ENCODE results near the gene PPEF1. TPM values are rescaled to one million over a fixed set of nuclear protein-coding genes. Genes with fewer than 3 reads are reported as not detected.

PPEF1 gene
- total and polyA plus RNA-seq, 2 of the 4 experiments (the other 2 are of a cell fraction), result not detected

DNA sequence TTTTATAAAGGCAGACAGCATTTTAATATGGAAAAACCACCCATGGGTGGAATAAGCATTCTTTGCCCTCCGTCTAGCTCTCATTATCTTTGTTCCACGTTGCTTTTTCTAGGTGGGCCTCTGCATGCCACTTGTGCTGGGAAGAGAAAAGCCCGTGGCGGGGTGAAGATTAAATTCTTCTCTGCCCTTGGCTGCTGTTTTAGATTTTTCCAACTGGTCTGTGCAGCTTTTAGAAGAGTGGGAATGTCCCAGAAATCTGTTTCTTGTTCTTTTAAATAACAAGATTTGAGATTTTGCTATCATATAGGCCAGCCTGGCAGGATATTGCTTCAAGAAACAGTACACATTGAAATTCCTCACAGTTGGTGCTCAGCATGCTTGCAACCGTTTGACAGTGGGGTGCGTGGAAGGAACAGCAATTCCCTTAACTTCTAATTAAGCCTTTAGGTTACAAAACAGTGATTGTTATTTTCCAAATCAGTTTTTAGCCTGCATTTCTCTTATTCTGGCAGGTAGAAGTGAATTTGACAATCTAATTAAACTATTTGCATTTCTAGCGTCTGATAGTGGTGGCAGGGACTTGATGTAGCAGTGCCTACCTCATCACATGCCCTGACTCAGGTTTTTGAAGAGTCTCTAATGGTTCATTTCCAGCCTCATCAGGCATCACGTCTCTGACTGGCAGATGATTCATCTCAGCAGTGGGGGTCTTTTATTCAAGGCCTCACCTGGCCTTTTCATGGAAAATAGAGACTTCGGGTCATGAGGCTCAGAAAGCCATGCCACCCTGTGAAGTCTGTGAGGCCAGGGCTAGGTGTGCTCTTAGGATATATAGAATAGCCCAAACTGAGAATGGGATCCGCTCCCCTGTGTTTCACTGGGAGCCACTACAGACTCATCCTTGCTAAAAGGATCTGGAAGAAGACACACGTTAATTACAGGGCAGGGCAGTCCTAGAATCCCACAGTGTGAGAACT, 50.8 kb downstream of the PPEF1 start:
- no peak overlapping the region for H2AK9ac ChIP-seq (replicated peaks; ENCODE audit: low read depth, low read length, poor library complexity)
- in situ Hi-C loops (cut with MboI; ENCODE audit: low sequenced_read_pairs), result no loop called here
- H3K27ac ChIP-seq (ENCODE audit: insufficient read depth, low read length), result no peak overlapping the region
- no peak overlapping the region for H4K91ac ChIP-seq (ENCODE audit: insufficient read depth, low read depth, low read length)
- H2BK120ac ChIP-seq (ENCODE audit: low read depth, low read length), result no peak overlapping the region
- H3K14ac ChIP-seq (replicated peaks; ENCODE audit: low read depth, low read length), result no peak overlapping the region
- dilution Hi-C loops (cut with HindIII; ENCODE audit: low sequenced_read_pairs, unreplicated experiment), result no loop called here
- WGBS, 2 experiments (ENCODE audit: extremely low coverage in 2 of 2, insufficient read length in 1 of 2), result 80% methylated on average over 1 of the region's 11 CpGs; no CpG with 5 or more reads in 1 of the 2 experiments
- no peaks in the 10 kb centered on the region for H4K20me1 ChIP-seq (ENCODE audit: insufficient read depth, low read length)
- H2BK5ac ChIP-seq (ENCODE audit: low read depth, low read length, poor library complexity, severe bottlenecking), result no peak overlapping the region
- no peak overlapping the region for H3K56ac ChIP-seq (ENCODE audit: extremely low read depth, insufficient read depth, low read length)
- no peak overlapping the region for H3K4me2 ChIP-seq (ENCODE audit: low read depth, low read length)
- no peak overlapping the region for H2BK15ac ChIP-seq (ENCODE audit: low read depth, low read length)
- no peak overlapping the region for H2AFZ ChIP-seq (replicated peaks; ENCODE audit: low read length, poor library complexity)
- H4K8ac ChIP-seq (ENCODE audit: low read depth in 2 of 2, low read length in 2 of 2), result no peak overlapping the region
- H2BK20ac ChIP-seq (ENCODE audit: low read depth, low read length), result no peak overlapping the region
- no peaks in the 10 kb centered on the region for H3K4me1 ChIP-seq (ENCODE audit: control insufficient read depth, insufficient read depth, low read length)
- H3K18ac ChIP-seq (ENCODE audit: low read depth, low read length), result no peak overlapping the region
- ChIA-PET CTCF (no interaction called here), POLR2A (ENCODE audit: unreplicated experiment) (no interaction called here)
- ATAC-seq (ENCODE audit: low read depth) (no peak), DNase-seq (no peak)
- H3K9ac ChIP-seq (ENCODE audit: low read depth, low read length), result no peak overlapping the region
- no peak overlapping the region for H3K23ac ChIP-seq (ENCODE audit: low read depth, low read length)
- H3K4me3 ChIP-seq (ENCODE audit: insufficient read depth, low read depth, low read length), result no peak overlapping the region
- no peak for TF ChIP-seq RAD21 (IDR thresholded peaks at IDR 0.05; ENCODE audit: low read length)
- no peak for TF ChIP-seq POLR2A (IDR thresholded peaks at IDR 0.05; ENCODE audit: low read depth, low read length)
- TF ChIP-seq RFX5 (IDR thresholded peaks at IDR 0.05; ENCODE audit: low read depth, low read length), result no peak
- TF ChIP-seq, protein P1, sequence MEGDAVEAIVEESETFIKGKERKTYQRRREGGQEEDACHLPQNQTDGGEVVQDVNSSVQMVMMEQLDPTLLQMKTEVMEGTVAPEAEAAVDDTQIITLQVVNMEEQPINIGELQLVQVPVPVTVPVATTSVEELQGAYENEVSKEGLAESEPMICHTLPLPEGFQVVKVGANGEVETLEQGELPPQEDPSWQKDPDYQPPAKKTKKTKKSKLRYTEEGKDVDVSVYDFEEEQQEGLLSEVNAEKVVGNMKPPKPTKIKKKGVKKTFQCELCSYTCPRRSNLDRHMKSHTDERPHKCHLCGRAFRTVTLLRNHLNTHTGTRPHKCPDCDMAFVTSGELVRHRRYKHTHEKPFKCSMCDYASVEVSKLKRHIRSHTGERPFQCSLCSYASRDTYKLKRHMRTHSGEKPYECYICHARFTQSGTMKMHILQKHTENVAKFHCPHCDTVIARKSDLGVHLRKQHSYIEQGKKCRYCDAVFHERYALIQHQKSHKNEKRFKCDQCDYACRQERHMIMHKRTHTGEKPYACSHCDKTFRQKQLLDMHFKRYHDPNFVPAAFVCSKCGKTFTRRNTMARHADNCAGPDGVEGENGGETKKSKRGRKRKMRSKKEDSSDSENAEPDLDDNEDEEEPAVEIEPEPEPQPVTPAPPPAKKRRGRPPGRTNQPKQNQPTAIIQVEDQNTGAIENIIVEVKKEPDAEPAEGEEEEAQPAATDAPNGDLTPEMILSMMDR (conservative IDR thresholded peaks at IDR 0.05; ENCODE audit: low read depth, low read length), result no peak
- TF ChIP-seq, protein P2, sequence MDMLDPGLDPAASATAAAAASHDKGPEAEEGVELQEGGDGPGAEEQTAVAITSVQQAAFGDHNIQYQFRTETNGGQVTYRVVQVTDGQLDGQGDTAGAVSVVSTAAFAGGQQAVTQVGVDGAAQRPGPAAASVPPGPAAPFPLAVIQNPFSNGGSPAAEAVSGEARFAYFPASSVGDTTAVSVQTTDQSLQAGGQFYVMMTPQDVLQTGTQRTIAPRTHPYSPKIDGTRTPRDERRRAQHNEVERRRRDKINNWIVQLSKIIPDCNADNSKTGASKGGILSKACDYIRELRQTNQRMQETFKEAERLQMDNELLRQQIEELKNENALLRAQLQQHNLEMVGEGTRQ (IDR thresholded peaks at IDR 0.05; ENCODE audit: low read depth, low read length), result no peak
- TF ChIP-seq, protein P3, sequence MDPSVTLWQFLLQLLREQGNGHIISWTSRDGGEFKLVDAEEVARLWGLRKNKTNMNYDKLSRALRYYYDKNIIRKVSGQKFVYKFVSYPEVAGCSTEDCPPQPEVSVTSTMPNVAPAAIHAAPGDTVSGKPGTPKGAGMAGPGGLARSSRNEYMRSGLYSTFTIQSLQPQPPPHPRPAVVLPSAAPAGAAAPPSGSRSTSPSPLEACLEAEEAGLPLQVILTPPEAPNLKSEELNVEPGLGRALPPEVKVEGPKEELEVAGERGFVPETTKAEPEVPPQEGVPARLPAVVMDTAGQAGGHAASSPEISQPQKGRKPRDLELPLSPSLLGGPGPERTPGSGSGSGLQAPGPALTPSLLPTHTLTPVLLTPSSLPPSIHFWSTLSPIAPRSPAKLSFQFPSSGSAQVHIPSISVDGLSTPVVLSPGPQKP (IDR thresholded peaks at IDR 0.05; ENCODE audit: borderline replicate concordance, low read depth, low read length), result no peak
- TF ChIP-seq CEBPB (IDR thresholded peaks at IDR 0.05; ENCODE audit: low read depth, low read length), result no peak
- no peak for TF ChIP-seq MXI1 (IDR thresholded peaks at IDR 0.05; ENCODE audit: borderline replicate concordance, low read depth, low read length)
- TF ChIP-seq FOS (IDR thresholded peaks at IDR 0.05; ENCODE audit: low read depth, low read length), result no peak
- no peak for TF ChIP-seq NFE2L2 (IDR thresholded peaks at IDR 0.05; ENCODE audit: low read depth, low read length)
- TF ChIP-seq MAFK (IDR thresholded peaks at IDR 0.05; ENCODE audit: low read depth, low read length), result no peak
- TF ChIP-seq MAZ (IDR thresholded peaks at IDR 0.05; ENCODE audit: borderline replicate concordance, low read depth, low read length), result no peak
- TF ChIP-seq RCOR1 (IDR thresholded peaks at IDR 0.05; ENCODE audit: insufficient replicate concordance, low read length), result no peak
- no peak for TF ChIP-seq CHD1 (IDR thresholded peaks at IDR 0.05; ENCODE audit: low read depth, low read length)
- TF ChIP-seq BHLHE40 (IDR thresholded peaks at IDR 0.05; ENCODE audit: low read depth, low read length), result no peak
- H3K9me3 ChIP-seq (ENCODE audit: control insufficient read depth, insufficient read depth, low read length), result no peaks in the 10 kb centered on the region
- no peak overlapping the region for H3K4ac ChIP-seq (ENCODE audit: low read depth, low read length)
- intact Hi-C loops (cut with micrococcal nuclease), result no loop called here
- BruUV-seq (replicated peaks), result no TSS peak
- H4K5ac ChIP-seq (ENCODE audit: low read depth, low read length), result no peak overlapping the region
- H3K9me1 ChIP-seq (ENCODE audit: insufficient read depth, low read length), result no peaks in the 10 kb centered on the region
- no peaks in the 10 kb centered on the region for H3K36me3 ChIP-seq (ENCODE audit: control insufficient read depth, insufficient read depth, low read length)
- no peaks in the 10 kb centered on the region for H3K79me1 ChIP-seq (ENCODE audit: low read depth in 1 of 2, low read length in 2 of 2)
- no peaks in the 10 kb centered on the region for H3K27me3 ChIP-seq (ENCODE audit: control insufficient read depth, insufficient read depth, low read length)
- H2AK5ac ChIP-seq (ENCODE audit: low read depth, low read length), result no peak overlapping the region
